ENCODE measurements around the gene MYLIP. TPM values are rescaled to one million over a fixed set of nuclear protein-coding genes. Genes with fewer than 3 reads are reported as not detected.
"Not testable (repeated sequence)": the region's sequence is repeated elsewhere in the genome, so short reads cannot be mapped to it uniquely, and the experiment has no call there.

The MYLIP gene
- total and polyA plus RNA-seq, 4 donors: 35.1 to 57.6 (median 50.6) TPM

GRCh38 chr6:16165641-16166040 is 36.8 kb downstream of the MYLIP start:
- Histone ChIP-seq H3K4me3 (ENCODE audit: low read length in 2 of 2) (no peak overlapping the region), H3K4me1 (ENCODE audit: control insufficient read depth in 1 of 2, insufficient read depth in 2 of 2, low read length in 2 of 2) (no peaks in the 10 kb centered on the region), H3K27ac (ENCODE audit: low read depth in 1 of 2, low read length in 2 of 2) (no peak overlapping the region), H3K9me3 (ENCODE audit: control insufficient read depth, low read length) (no peaks in the 10 kb centered on the region), H3K27me3 (ENCODE audit: control insufficient read depth in 1 of 2, insufficient read depth in 2 of 2, low read length in 1 of 2) (no peaks in the 10 kb centered on the region), H3K36me3 (ENCODE audit: control insufficient read depth in 1 of 2, insufficient read depth in 2 of 2, low read length in 1 of 2) (no peaks in the 10 kb centered on the region)
- DNase-seq (no peak), ATAC-seq (ENCODE audit: low FRiP score) (no peak)
- intact Hi-C loops (cut with DNase I): no loop called here
- WGBS, 2 donors: 96 to 97% methylated on average over 5 of the region's 5 CpGs

DNA sequence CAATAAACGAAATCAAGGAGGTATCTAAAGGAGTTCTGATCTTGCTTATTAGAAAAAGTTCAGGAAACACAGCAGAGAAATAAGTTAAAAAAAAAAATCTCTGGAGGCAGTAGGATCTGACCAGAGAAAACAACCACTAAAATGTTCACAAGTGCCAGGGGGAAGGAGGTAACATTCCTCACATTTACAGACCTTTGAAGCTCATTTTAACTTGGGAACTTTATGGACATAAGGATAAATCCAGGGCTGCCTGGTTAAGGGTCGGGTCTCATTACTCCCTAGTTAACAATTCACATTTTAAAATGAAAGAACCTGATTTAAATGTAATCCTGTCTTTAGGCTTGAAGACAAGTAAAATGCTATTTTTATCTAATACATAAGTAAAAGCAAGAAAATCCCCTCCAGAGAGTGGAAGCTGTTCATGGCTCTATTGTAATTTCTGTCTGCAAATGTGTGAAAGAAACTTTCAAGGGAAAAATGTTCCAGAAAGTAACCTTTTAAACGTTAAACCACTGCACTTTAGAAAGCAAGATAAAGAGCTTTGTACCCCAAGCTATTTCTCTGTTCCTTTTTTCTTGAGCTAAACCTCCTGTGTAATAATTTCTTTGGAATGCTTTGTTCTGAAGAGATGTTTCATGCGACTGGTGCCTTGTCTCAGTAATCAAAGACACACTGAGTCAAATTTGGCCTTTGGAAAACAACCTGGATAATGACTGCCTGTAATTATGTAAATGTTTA is 38.2 kb downstream of the MYLIP start:
- H3K27ac ChIP-seq (ENCODE audit: low read depth in 1 of 2, low read length in 2 of 2): no peak overlapping the region
- H3K4me1 ChIP-seq (ENCODE audit: control insufficient read depth in 1 of 2, insufficient read depth in 2 of 2, low read length in 2 of 2): no peaks in the 10 kb centered on the region
- DNase-seq (no peak), ATAC-seq (ENCODE audit: low FRiP score) (no peak)
- H3K9me3 ChIP-seq (ENCODE audit: control insufficient read depth, low read length): no peaks in the 10 kb centered on the region
- H3K36me3 ChIP-seq (ENCODE audit: control insufficient read depth in 1 of 2, insufficient read depth in 2 of 2, low read length in 1 of 2): no peaks in the 10 kb centered on the region
- intact Hi-C loops (cut with DNase I): no loop called here
- WGBS, 2 donors: 51 to 52% methylated on average over 4 of the region's 4 CpGs
- no peak overlapping the region for H3K4me3 ChIP-seq (ENCODE audit: low read length in 2 of 2)
- H3K27me3 ChIP-seq (ENCODE audit: control insufficient read depth in 1 of 2, insufficient read depth in 2 of 2, low read length in 1 of 2): no peaks in the 10 kb centered on the region

- Histone ChIP-seq H3K27ac (ENCODE audit: low read depth in 1 of 2, low read length in 2 of 2) (no peak overlapping the region), H3K36me3 (ENCODE audit: control insufficient read depth in 1 of 2, insufficient read depth in 2 of 2, low read length in 1 of 2) (no peaks in the 10 kb centered on the region), H3K4me3 (ENCODE audit: low read length in 2 of 2) (no peak overlapping the region), H3K4me1 (ENCODE audit: control insufficient read depth in 1 of 2, insufficient read depth in 2 of 2, low read length in 2 of 2) (no peaks in the 10 kb centered on the region), H3K9me3 (ENCODE audit: control insufficient read depth, low read length) (no peaks in the 10 kb centered on the region), H3K27me3 (ENCODE audit: control insufficient read depth in 1 of 2, insufficient read depth in 2 of 2, low read length in 1 of 2) (no peaks in the 10 kb centered on the region)
- ATAC-seq (ENCODE audit: low FRiP score) (no peak), DNase-seq (no peak)
- intact Hi-C loops (cut with DNase I): no loop called here
- 49 to 57% methylated on average over 5 of the region's 5 CpGs for WGBS, 2 donors
Observed at GRCh38 chr6:16168121-16168520, 39.2 kb downstream of the MYLIP start.

DNA sequence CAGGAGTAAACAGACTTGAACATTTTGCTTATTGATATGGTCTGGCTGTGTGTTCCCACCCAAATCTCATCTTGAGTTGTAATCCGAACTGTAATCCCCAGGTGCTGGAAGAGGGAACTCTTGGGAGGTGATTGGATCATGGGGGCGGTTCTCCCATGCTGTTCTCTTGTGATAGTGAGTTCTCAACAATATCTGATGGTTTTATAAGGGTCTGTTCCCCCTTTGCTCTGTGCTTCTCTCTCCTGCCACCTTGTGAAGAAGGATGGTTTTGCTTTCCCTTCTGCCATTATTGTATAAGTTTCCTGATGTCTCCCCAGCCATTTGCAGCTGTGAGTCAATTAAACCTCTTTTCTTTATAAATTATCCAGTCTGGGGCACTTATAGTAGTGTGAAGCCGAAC is 40.0 kb downstream of the MYLIP start:
- ATAC-seq (ENCODE audit: low FRiP score) (no peak), DNase-seq (no peak)
- intact Hi-C loops (cut with DNase I): no loop called here
- no peaks in the 10 kb centered on the region for H3K36me3 ChIP-seq (ENCODE audit: control insufficient read depth in 1 of 2, insufficient read depth in 2 of 2, low read length in 1 of 2)
- H3K9me3 ChIP-seq (ENCODE audit: control insufficient read depth, low read length): no peaks in the 10 kb centered on the region
- 91 to 92% methylated on average over 3 of the region's 3 CpGs for WGBS, 2 donors
- no peaks in the 10 kb centered on the region for H3K4me1 ChIP-seq (ENCODE audit: control insufficient read depth in 1 of 2, insufficient read depth in 2 of 2, low read length in 2 of 2)
- H3K27me3 ChIP-seq (ENCODE audit: control insufficient read depth in 1 of 2, insufficient read depth in 2 of 2, low read length in 1 of 2): no peaks in the 10 kb centered on the region
- H3K4me3 ChIP-seq (ENCODE audit: low read length in 2 of 2): no peak overlapping the region
- no peak overlapping the region for H3K27ac ChIP-seq (ENCODE audit: low read depth in 1 of 2, low read length in 2 of 2)

DNA sequence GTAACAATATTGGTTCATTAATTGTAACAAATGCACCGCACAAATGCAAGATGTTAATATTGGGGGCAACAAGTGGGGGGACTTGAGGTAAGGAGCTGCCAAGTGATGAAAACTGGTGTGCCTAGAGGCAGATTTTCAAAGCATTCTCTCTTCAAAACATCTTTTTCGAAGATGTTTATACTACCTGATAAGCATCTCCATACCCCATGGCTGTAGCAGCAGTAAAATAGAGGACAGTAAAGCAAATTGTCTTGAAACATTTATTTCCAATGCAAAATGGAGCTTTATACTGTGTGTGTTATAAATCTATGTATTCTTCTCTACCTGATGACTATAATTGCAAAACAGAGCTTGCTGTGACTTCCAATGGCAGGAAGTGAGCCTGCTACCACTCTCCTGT is 42.5 kb downstream of the MYLIP start:
- DNase-seq (no peak), ATAC-seq (ENCODE audit: low FRiP score) (no peak)
- H3K9me3 ChIP-seq (ENCODE audit: control insufficient read depth, low read length): no peaks in the 10 kb centered on the region
- intact Hi-C loops (cut with DNase I): no loop called here
- H3K4me3 ChIP-seq (ENCODE audit: low read length in 2 of 2): no peak overlapping the region
- H3K36me3 ChIP-seq (ENCODE audit: control insufficient read depth in 1 of 2, insufficient read depth in 2 of 2, low read length in 1 of 2): no peaks in the 10 kb centered on the region
- H3K4me1 ChIP-seq (ENCODE audit: control insufficient read depth in 1 of 2, insufficient read depth in 2 of 2, low read length in 2 of 2): no peaks in the 10 kb centered on the region
- WGBS, 2 donors: 97 to 98% methylated on average over 2 of the region's 2 CpGs
- no peak overlapping the region for H3K27ac ChIP-seq (ENCODE audit: low read depth in 1 of 2, low read length in 2 of 2)
- H3K27me3 ChIP-seq (ENCODE audit: control insufficient read depth in 1 of 2, insufficient read depth in 2 of 2, low read length in 1 of 2): no peaks in the 10 kb centered on the region

GRCh38 chr6:16173167-16173940 is 44.5 kb downstream of the MYLIP start:
- WGBS, 2 donors: 92 to 95% methylated on average over 3 of the region's 3 CpGs
- DNase-seq (no peak), ATAC-seq (ENCODE audit: low FRiP score) (no peak)
- H3K4me1 ChIP-seq (ENCODE audit: control insufficient read depth in 1 of 2, insufficient read depth in 2 of 2, low read length in 2 of 2): no peaks in the 10 kb centered on the region
- no peaks in the 10 kb centered on the region for H3K27me3 ChIP-seq (ENCODE audit: control insufficient read depth in 1 of 2, insufficient read depth in 2 of 2, low read length in 1 of 2)
- H3K4me3 ChIP-seq (ENCODE audit: low read length in 2 of 2): no peak overlapping the region
- no peaks in the 10 kb centered on the region for H3K9me3 ChIP-seq (ENCODE audit: control insufficient read depth, low read length)
- no peaks in the 10 kb centered on the region for H3K36me3 ChIP-seq (ENCODE audit: control insufficient read depth in 1 of 2, insufficient read depth in 2 of 2, low read length in 1 of 2)
- intact Hi-C loops (cut with DNase I): loop anchor here in 1 of 2 donors (2.0 kb wide), 1 partner anchor 75 kb away; no protein-coding TSS in a partner anchor
- H3K27ac ChIP-seq (ENCODE audit: low read depth in 1 of 2, low read length in 2 of 2): no peak overlapping the region

DNA sequence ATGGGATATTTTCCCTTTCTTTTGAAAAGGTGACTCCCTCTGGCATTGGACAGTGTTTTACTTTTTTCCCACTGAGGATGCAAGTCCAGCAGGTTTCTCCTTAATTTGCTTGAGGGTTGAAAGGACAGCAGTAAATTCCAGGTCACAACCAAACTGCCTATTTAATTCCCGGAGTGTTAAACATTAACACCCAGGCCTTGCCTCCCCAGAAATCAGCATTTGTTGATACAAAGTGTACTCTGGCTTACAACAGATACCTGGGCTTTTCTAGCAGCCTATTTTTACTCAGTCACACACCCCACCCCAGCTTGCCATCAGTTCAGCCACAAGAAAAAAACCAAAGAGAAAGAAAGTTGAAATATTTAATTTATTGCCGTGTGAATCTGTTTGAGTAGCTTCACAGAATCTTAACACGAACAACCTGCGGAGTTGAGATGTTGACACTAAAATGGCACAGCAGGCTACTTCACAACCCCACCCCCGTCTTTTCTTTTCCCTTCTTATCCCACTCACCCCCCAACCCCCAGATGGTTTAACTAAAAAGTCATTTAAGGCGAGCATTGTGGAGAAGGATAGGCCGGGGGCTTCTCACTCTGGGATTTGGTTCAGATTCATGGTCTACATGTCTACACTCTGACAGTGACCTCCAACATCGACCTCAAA is 45.7 kb downstream of the MYLIP start:
- no peaks in the 10 kb centered on the region for H3K36me3 ChIP-seq (ENCODE audit: control insufficient read depth in 1 of 2, insufficient read depth in 2 of 2, low read length in 1 of 2)
- no peak overlapping the region for H3K4me3 ChIP-seq (ENCODE audit: low read length in 2 of 2)
- no peaks in the 10 kb centered on the region for H3K4me1 ChIP-seq (ENCODE audit: control insufficient read depth in 1 of 2, insufficient read depth in 2 of 2, low read length in 2 of 2)
- H3K9me3 ChIP-seq (ENCODE audit: control insufficient read depth, low read length): no peaks in the 10 kb centered on the region
- no peak overlapping the region for H3K27ac ChIP-seq (ENCODE audit: low read depth in 1 of 2, low read length in 2 of 2)
- no peaks in the 10 kb centered on the region for H3K27me3 ChIP-seq (ENCODE audit: control insufficient read depth in 1 of 2, insufficient read depth in 2 of 2, low read length in 1 of 2)
- intact Hi-C loops (cut with DNase I): no loop called here
- 89 to 90% methylated on average over 8 of the region's 8 CpGs for whole genome bisulfite sequencing, 2 donors
- DNase-seq: no peak
- no peak for ATAC-seq (ENCODE audit: low FRiP score)

DNA sequence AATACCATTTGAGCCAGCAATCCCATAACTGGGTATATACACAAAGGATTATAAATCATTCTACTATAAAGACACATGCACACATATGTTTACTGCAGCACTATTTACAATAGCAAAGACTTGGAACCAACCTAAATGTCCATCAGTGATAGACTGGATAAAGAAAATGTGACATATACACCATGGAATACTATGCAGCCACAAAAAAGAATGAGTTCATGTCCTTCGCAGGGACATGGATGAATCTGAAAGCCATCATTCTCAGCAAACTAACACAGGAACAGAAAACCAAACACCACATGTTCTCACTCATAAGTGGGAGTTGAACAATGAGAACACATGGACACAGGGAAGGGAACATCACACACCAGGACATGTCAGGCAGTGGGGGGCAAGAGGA is 47.7 kb downstream of the MYLIP start:
- WGBS, 2 donors: 94 to 97% methylated on average over 1 of the region's 1 CpG
- H3K9me3 ChIP-seq (ENCODE audit: control insufficient read depth, low read length); intact Hi-C loops (cut with DNase I); DNase-seq; ATAC-seq (ENCODE audit: low FRiP score); H3K4me1 ChIP-seq (ENCODE audit: control insufficient read depth in 1 of 2, insufficient read depth in 2 of 2, low read length in 2 of 2); H3K27me3 ChIP-seq (ENCODE audit: control insufficient read depth in 1 of 2, insufficient read depth in 2 of 2, low read length in 1 of 2); H3K4me3 ChIP-seq (ENCODE audit: low read length in 2 of 2); H3K36me3 ChIP-seq (ENCODE audit: control insufficient read depth in 1 of 2, insufficient read depth in 2 of 2, low read length in 1 of 2); H3K27ac ChIP-seq (ENCODE audit: low read depth in 1 of 2, low read length in 2 of 2): not testable (repeated sequence)

All from aorta (tissue), 5 donors.